Fibroblast of lung (primary cell): ENCODE measurements around the gene MYADM. TPM values are rescaled to one million over a fixed set of nuclear protein-coding genes. Genes with fewer than 3 reads are reported as not detected.

Experiments
- DNase-seq, 2 donors: peaks; one replicate each; pipeline versions ENCODE4 v3.0.0 to v3.0.0-alpha.2; 2010; ENCODE audit warnings: low read depth in 2 of 2
- H2AFZ ChIP-seq: 2 replicates; pipeline ENCODE4 v1.5.1; 2012; ENCODE audit warnings: low read length, control low read depth, inconsistent platforms
- H3K27ac ChIP-seq: 2 replicates; pipeline ENCODE4 v1.5.1; 2011; ENCODE audit warnings: low read length, control low read depth; ENCODE audit not compliant: insufficient read depth
- H3K27me3 ChIP-seq: 2 replicates; pipeline ENCODE4 v1.5.1; 2011; ENCODE audit warnings: mild to moderate bottlenecking, low read length; ENCODE audit not compliant: control insufficient read depth, insufficient read depth
- H3K36me3 ChIP-seq: 2 replicates; pipeline ENCODE4 v1.5.1; 2011; ENCODE audit warnings: low read length; ENCODE audit not compliant: control insufficient read depth, insufficient read depth
- H3K4me1 ChIP-seq: 2 replicates; pipeline ENCODE4 v1.5.1; 2011; ENCODE audit warnings: low read length; ENCODE audit not compliant: control insufficient read depth, insufficient read depth; ENCODE audit errors: extremely low read depth
- H3K4me2 ChIP-seq: 2 replicates; pipeline ENCODE4 v1.5.1; 2011; ENCODE audit warnings: low read length, control low read depth; ENCODE audit not compliant: insufficient read depth; ENCODE audit errors: extremely low read depth
- H3K4me3 ChIP-seq, 4 experiments: fragments of 200-600 bp in 1 of 4; sonication (generic) in 1 of 4; replicated peaks in 1 of 4; 2 replicates each; pipeline ENCODE4 v1.5.1; 2011 to 2016; ENCODE audit warnings: low read length in 4 of 4, low read depth in 3 of 4, mild to moderate bottlenecking in 3 of 4, control low read depth in 2 of 4, inconsistent platforms in 1 of 4, mixed read lengths in 1 of 4; ENCODE audit not compliant: insufficient read depth in 1 of 4; ENCODE audit errors: control extremely low read depth in 1 of 4
- H3K79me2 ChIP-seq: 2 replicates; pipeline ENCODE4 v1.5.1; 2012; ENCODE audit warnings: mild to moderate bottlenecking, low read length, inconsistent platforms; ENCODE audit not compliant: control insufficient read depth, insufficient read depth
- H3K9ac ChIP-seq: 2 replicates; pipeline ENCODE4 v1.5.1; 2011; ENCODE audit warnings: mild to moderate bottlenecking, low read length, control low read depth; ENCODE audit not compliant: insufficient read depth
- H3K9me3 ChIP-seq: 2 replicates; pipeline ENCODE4 v1.5.1; 2012; ENCODE audit warnings: low read depth, low read length; ENCODE audit not compliant: control insufficient read depth, insufficient read depth
- H4K20me1 ChIP-seq: 2 replicates; pipeline ENCODE4 v1.5.1; 2011; ENCODE audit warnings: low read length; ENCODE audit not compliant: control insufficient read depth, insufficient read depth; ENCODE audit errors: extremely low read depth
- EZH2 ChIP-seq: IDR thresholded peaks from 2 replicates; pipeline ENCODE4 v1.5.1; 2012; ENCODE audit warnings: low read length, control low read depth, mild to moderate bottlenecking; ENCODE audit errors: missing control alignments
- polyA plus RNA-seq, 2 donors: library from polyadenylated mRNA; depleted of rRNA in 1 of 2; stranded (reverse) in 1 of 2; unstranded in 1 of 2; fragments of >200 nt; gene quantifications; 2 replicates each; pipeline ENCODE4 v1.2.1, GENCODE V29; 2011 to 2012; ENCODE audit warnings: missing spikeins in 1 of 2
- total RNA-seq: library from RNA; depleted of rRNA; stranded (reverse); fragments of >200 nt; gene quantifications from 2 replicates; pipeline ENCODE4 v1.2.1, GENCODE V29; 2014
- TF ChIP-seq, protein P1 (sequence below), 2 donors: IDR thresholded peaks in 1 of 2; conservative IDR thresholded peaks in 1 of 2; 1 replicate in 1 of 2; 2 replicates in 1 of 2; pipeline ENCODE4 v1.5.1; 2011 to 2012; ENCODE audit warnings: low read length in 2 of 2, control low read depth in 1 of 2, inconsistent platforms in 1 of 2, low read depth in 1 of 2, mild to moderate bottlenecking in 1 of 2

MYADM gene
- total and polyA plus RNA-seq, 2 donors (not counting 1 experiment from before 2014, with no cell fraction given): 9.1 to 51.5 TPM

DNA sequence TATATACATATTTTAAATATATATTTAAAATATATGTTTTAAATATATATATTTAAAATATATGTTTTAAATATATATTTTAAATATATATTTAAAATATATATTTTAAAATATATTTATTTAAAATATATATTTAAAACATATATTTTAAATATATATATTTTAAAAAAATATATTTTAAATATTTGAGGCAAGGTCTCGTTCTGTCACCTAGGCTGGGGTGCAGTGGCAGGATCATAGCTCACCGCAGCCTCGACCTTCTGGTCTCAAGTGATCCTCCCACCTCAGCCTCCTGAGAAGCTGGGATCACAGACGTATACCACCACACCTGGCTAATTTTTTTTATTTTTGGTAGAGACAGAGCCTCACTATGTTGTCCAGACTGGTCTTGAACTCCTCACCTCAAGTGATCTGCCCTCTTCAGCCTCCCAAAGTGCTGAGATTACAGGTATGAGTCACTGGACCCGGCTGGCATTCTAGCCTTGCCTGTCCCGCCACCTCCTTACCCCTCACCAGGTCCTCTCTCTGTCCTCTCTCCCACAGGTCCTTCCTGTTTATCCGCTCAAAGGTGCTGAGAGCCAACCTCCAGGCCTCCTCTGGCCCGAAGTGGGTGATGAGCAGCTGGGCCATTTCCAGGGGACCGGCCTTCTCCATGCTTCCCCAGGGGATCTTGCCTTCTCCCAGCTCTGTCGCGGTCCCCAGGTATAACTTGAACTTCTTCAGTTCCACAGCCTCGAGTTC lies 44.1 kb upstream of the MYADM start:
- no peaks in the 10 kb centered on the region for H3K79me2 ChIP-seq
- no peaks in the 10 kb centered on the region for H4K20me1 ChIP-seq
- TF ChIP-seq, protein P1, sequence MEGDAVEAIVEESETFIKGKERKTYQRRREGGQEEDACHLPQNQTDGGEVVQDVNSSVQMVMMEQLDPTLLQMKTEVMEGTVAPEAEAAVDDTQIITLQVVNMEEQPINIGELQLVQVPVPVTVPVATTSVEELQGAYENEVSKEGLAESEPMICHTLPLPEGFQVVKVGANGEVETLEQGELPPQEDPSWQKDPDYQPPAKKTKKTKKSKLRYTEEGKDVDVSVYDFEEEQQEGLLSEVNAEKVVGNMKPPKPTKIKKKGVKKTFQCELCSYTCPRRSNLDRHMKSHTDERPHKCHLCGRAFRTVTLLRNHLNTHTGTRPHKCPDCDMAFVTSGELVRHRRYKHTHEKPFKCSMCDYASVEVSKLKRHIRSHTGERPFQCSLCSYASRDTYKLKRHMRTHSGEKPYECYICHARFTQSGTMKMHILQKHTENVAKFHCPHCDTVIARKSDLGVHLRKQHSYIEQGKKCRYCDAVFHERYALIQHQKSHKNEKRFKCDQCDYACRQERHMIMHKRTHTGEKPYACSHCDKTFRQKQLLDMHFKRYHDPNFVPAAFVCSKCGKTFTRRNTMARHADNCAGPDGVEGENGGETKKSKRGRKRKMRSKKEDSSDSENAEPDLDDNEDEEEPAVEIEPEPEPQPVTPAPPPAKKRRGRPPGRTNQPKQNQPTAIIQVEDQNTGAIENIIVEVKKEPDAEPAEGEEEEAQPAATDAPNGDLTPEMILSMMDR (conservative IDR thresholded peaks at IDR 0.05 in 1 of 2, IDR thresholded peaks at IDR 0.05 in 1 of 2; ENCODE audit: low read depth in 1 of 2, low read length in 2 of 2): no peak
- TF ChIP-seq EZH2: no peak
- H3K4me1 ChIP-seq: no peaks in the 10 kb centered on the region
- no peaks in the 10 kb centered on the region for H3K36me3 ChIP-seq
- DNase-seq: no peak
- no peak overlapping the region for H3K4me3 ChIP-seq
- H3K4me2 ChIP-seq: no peak overlapping the region
- no peaks in the 10 kb centered on the region for H3K27me3 ChIP-seq
- H2AFZ ChIP-seq: no peak overlapping the region
- H3K27ac ChIP-seq: no peak overlapping the region
- no peaks in the 10 kb centered on the region for H3K9me3 ChIP-seq
- no peak overlapping the region for H3K9ac ChIP-seq

DNA sequence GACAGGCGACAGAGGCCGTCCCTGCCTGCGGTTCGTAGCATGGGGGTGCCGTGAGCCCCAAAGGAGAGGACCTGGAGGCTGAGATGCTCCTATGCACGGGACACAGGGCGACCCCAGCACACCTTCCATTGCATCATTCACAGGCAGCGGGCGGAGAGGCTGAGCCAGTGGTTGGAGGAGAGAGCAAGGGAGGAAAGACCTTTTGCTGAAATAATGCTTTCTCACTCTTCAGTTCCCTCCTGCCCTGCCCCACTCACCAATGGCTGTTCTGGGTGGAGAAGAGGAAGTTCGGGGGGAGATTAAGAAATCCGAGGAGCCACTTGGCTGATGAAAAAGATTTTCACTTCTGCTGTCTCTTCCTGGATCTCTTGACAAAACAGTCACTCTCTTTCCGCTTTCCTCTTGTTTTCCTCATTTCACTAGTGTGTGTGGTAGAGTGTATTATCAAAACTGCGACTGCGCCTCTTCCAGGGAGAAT lies 43.5 kb upstream of the MYADM start, which contains the start of gene NLRP12:
TSS of gene NLRP12 (minus strand) at position 181 of the 478 bp plus-strand sequence. CDS start at position 41, 140 bp downstream.
- Histone ChIP-seq H3K4me1 (no peaks in the 10 kb centered on the region), H3K4me3 (no peak within 1 kb of the TSS), H4K20me1 (no peaks in the 10 kb centered on the region), H2AFZ (no peak within 1 kb of the TSS), H3K9ac (no peak within 1 kb of the TSS), H3K79me2 (no peaks in the 10 kb centered on the region), H3K36me3 (no peaks in the 10 kb centered on the region), H3K9me3 (no peaks in the 10 kb centered on the region), H3K27ac (no peak within 1 kb of the TSS), H3K27me3 (no peaks in the 10 kb centered on the region), H3K4me2 (no peak within 1 kb of the TSS)
- TF ChIP-seq EZH2: no peak
- TF ChIP-seq, protein P1 (conservative IDR thresholded peaks at IDR 0.05 in 1 of 2, IDR thresholded peaks at IDR 0.05 in 1 of 2; ENCODE audit: low read depth in 1 of 2, low read length in 2 of 2): no peak
- DNase-seq: no peak

DNA sequence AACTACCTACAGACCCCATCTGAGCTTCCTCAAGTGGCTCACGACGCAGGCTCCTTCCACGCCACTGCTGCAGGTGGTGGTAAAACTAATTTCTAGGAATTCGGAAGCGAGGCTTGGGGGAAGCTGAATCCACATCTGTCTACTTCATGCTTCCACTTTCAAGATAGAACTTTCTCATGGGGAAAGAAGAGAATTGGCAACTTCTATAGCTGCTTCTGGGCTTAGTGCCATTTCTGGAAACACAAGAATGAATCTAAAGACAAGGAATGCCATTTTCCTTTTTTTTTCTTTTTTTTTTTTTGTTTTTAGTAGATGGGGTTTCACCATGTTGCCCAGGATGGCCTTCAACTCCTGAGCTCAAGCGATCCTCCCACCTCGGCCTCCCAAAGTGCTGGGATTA lies 40.8 kb upstream of the MYADM start:
- Histone ChIP-seq H3K4me2 (no peak overlapping the region), H3K27me3 (no peaks in the 10 kb centered on the region), H3K9ac (no peak overlapping the region), H4K20me1 (no peaks in the 10 kb centered on the region), H2AFZ (no peak overlapping the region), H3K36me3 (no peaks in the 10 kb centered on the region), H3K79me2 (no peaks in the 10 kb centered on the region), H3K27ac (no peak overlapping the region), H3K4me3 (no peak overlapping the region), H3K4me1 (no peaks in the 10 kb centered on the region), H3K9me3 (no peaks in the 10 kb centered on the region)
- TF ChIP-seq, protein P1 (conservative IDR thresholded peaks at IDR 0.05 in 1 of 2, IDR thresholded peaks at IDR 0.05 in 1 of 2; ENCODE audit: low read depth in 1 of 2, low read length in 2 of 2): no peak
- DNase-seq: peak; percentile 26 to 50
